H1 (cell line): ENCODE data around the gene CD99. TPM values are rescaled to one million over a fixed set of nuclear protein-coding genes. Genes with fewer than 3 reads are reported as not detected.

Experiments used
- CTCF ChIA-PET: fragments of 300-600 bp; sonication (Branson Sonifier 250); formaldehyde crosslinking; loops from one replicate; lab custom pipeline; 2021; ENCODE audit not compliant: partially characterized antibody; lab: Charles Lee
- POLR2A ChIA-PET: fragments of 300-600 bp; sonication (Branson Sonifier 250); formaldehyde crosslinking; loops from one replicate; lab custom pipeline; 2021; ENCODE audit warnings: inconsistent platforms; ENCODE audit not compliant: partially characterized antibody; lab: Charles Lee
- DNase-seq, 2 experiments: peaks; one replicate each; pipeline versions ENCODE4 v3.0.0 to v3.0.0-alpha.2; 2010 to 2022; ENCODE audit warnings: low spot score in 2 of 2, low read depth in 1 of 2, mixed read lengths in 1 of 2
- FAIRE-seq: peaks from 2 replicates; lab custom pipeline; 2011; peaks lifted over from hg19 to GRCh38; lab: Jason Lieb, UNC
- H2AFZ ChIP-seq: 2 replicates; pipeline ENCODE4 v1.8.1; 2012; ENCODE audit warnings: low read length, inconsistent platforms
- H2AK5ac ChIP-seq: 2 replicates; pipeline ENCODE4 v1.6.1; 2013; ENCODE audit warnings: low read depth, low read length
- H2BK120ac ChIP-seq: replicated peaks from 2 replicates; pipeline ENCODE3; 2013; ENCODE audit warnings: low read depth, low read length, inconsistent platforms
- H2BK12ac ChIP-seq: 2 replicates; pipeline ENCODE4 v1.6.1; 2013; ENCODE audit warnings: low read depth, low read length
- H2BK15ac ChIP-seq: 2 replicates; pipeline ENCODE4 v1.6.1; 2013; ENCODE audit warnings: low read length
- H2BK20ac ChIP-seq: 2 replicates; pipeline ENCODE4 v1.6.1; 2013; ENCODE audit warnings: low read length
- H2BK5ac ChIP-seq: 2 replicates; pipeline ENCODE4 v1.6.1; 2013; ENCODE audit warnings: low read depth, low read length
- H3K14ac ChIP-seq: 2 replicates; pipeline ENCODE4 v1.6.1; 2013; ENCODE audit warnings: inconsistent platforms; ENCODE audit not compliant: insufficient read length
- H3K18ac ChIP-seq: 2 replicates; pipeline ENCODE4 v1.6.1; 2013; ENCODE audit warnings: low read length; ENCODE audit errors: extremely low read depth
- H3K23ac ChIP-seq: 2 replicates; pipeline ENCODE4 v1.6.1; 2013; ENCODE audit warnings: inconsistent platforms; ENCODE audit not compliant: insufficient read length
- H3K23me2 ChIP-seq: 2 replicates; pipeline ENCODE4 v1.6.1; 2013; ENCODE audit warnings: low read depth, low read length
- H3K27ac ChIP-seq: 2 replicates; pipeline ENCODE4 v1.6.1; 2011; ENCODE audit warnings: low read depth, low read length, inconsistent platforms
- H3K27me3 ChIP-seq, 4 experiments: replicated peaks in 1 of 4; 1 replicate in 1 of 4; 2 replicates in 3 of 4; pipeline versions ENCODE4 v1.6.1 to v1.8.1; 2011 to 2013; ENCODE audit warnings: low read length in 3 of 4, mild to moderate bottlenecking in 3 of 4, inconsistent platforms in 2 of 4, mixed read lengths in 2 of 4, moderate library complexity in 1 of 4; ENCODE audit not compliant: control insufficient read depth in 3 of 4, insufficient read depth in 3 of 4; ENCODE audit errors: extremely low read depth in 1 of 4
- H3K36me3 ChIP-seq, 4 experiments: 2 replicates each; pipeline versions ENCODE4 v1.6.1 to v1.8.1; 2011 to 2013; ENCODE audit warnings: mild to moderate bottlenecking in 4 of 4, low read length in 3 of 4, moderate library complexity in 2 of 4, control low read depth in 1 of 4, inconsistent platforms in 1 of 4; ENCODE audit not compliant: insufficient read depth in 4 of 4, control insufficient read depth in 2 of 4
- H3K4ac ChIP-seq: replicated peaks from 2 replicates; pipeline ENCODE3; 2013; ENCODE audit warnings: low read length, low read depth, mixed read lengths, inconsistent platforms; ENCODE audit not compliant: insufficient read length
- H3K4me1 ChIP-seq, 4 experiments: replicated peaks in 1 of 4; 1 replicate in 1 of 4; 2 replicates in 3 of 4; pipeline versions ENCODE4 v1.6.1 to v1.8.1; 2011 to 2013; ENCODE audit warnings: low read length in 3 of 4, inconsistent platforms in 2 of 4, mixed read lengths in 1 of 4; ENCODE audit not compliant: insufficient read depth in 4 of 4, control insufficient read depth in 3 of 4
- H3K4me2 ChIP-seq, 2 experiments: 2 replicates each; pipeline versions ENCODE4 v1.6.1 to v1.8.1; 2011 to 2013; ENCODE audit warnings: low read depth in 2 of 2, low read length in 2 of 2, control low read depth in 1 of 2, inconsistent platforms in 1 of 2, mild to moderate bottlenecking in 1 of 2; ENCODE audit not compliant: insufficient read depth in 1 of 2
- H3K4me3 ChIP-seq, 4 experiments: fragments of 200-600, 300-600 bp in 1 of 4; sonication (generic), shearing (Covaris generic), sonication (Bioruptor Twin) in 1 of 4; 2 replicates each; pipeline versions ENCODE4 v1.5.1 to v1.8.1; 2011 to 2016; ENCODE audit warnings: low read length in 4 of 4, low read depth in 3 of 4, control low read depth in 2 of 4, inconsistent platforms in 2 of 4, mild to moderate bottlenecking in 2 of 4, mixed read lengths in 1 of 4, moderate library complexity in 1 of 4; ENCODE audit not compliant: insufficient read depth in 2 of 4; ENCODE audit errors: extremely low read depth in 1 of 4
- H3K56ac ChIP-seq: replicated peaks from 2 replicates; pipeline ENCODE3; 2013; ENCODE audit warnings: low read depth, mild to moderate bottlenecking, mixed read lengths, low read length, inconsistent platforms; ENCODE audit not compliant: insufficient read length
- H3K79me1 ChIP-seq: 2 replicates; pipeline ENCODE4 v1.6.1; 2013; ENCODE audit warnings: low read depth, low read length, control low read depth
- H3K79me2 ChIP-seq, 2 experiments: 2 replicates each; pipeline versions ENCODE4 v1.6.1 to v1.8.1; 2012 to 2013; ENCODE audit warnings: low read length in 2 of 2, mild to moderate bottlenecking in 2 of 2, inconsistent platforms in 1 of 2; ENCODE audit not compliant: insufficient read depth in 2 of 2, control insufficient read depth in 1 of 2
- H3K9ac ChIP-seq, 4 experiments: replicated peaks in 1 of 4; 1 replicate in 1 of 4; 2 replicates in 3 of 4; pipeline versions ENCODE4 v1.6.1 to v1.8.1; 2011 to 2013; ENCODE audit warnings: low read depth in 3 of 4, low read length in 3 of 4, control low read depth in 2 of 4, mild to moderate bottlenecking in 2 of 4, moderate library complexity in 2 of 4, inconsistent platforms in 1 of 4; ENCODE audit errors: extremely low read depth in 1 of 4
- H3K9me3 ChIP-seq, 2 experiments: 2 replicates each; pipeline versions ENCODE4 v1.6.1 to v1.8.1; 2012 to 2013; ENCODE audit warnings: mild to moderate bottlenecking in 2 of 2, moderate library complexity in 2 of 2, control low read depth in 1 of 2, inconsistent platforms in 1 of 2, low read depth in 1 of 2, low read length in 1 of 2, mixed read lengths in 1 of 2; ENCODE audit not compliant: insufficient read depth in 2 of 2
- H4K20me1 ChIP-seq, 2 experiments: replicated peaks in 1 of 2; 2 replicates each; pipeline versions ENCODE3 to v1.8.1; 2011 to 2013; ENCODE audit warnings: inconsistent platforms in 2 of 2, low read length in 2 of 2, mild to moderate bottlenecking in 1 of 2; ENCODE audit not compliant: insufficient read depth in 2 of 2, control insufficient read depth in 1 of 2
- H4K5ac ChIP-seq: 2 replicates; pipeline ENCODE4 v1.6.1; 2013; ENCODE audit warnings: low read length, low read depth, mixed read lengths, inconsistent platforms; ENCODE audit not compliant: insufficient read length
- H4K8ac ChIP-seq: 2 replicates; pipeline ENCODE4 v1.8.0; 2013; ENCODE audit warnings: mild to moderate bottlenecking, moderate library complexity, low read length, inconsistent platforms; ENCODE audit not compliant: insufficient read depth; ENCODE audit errors: extremely low read depth
- H4K91ac ChIP-seq: replicated peaks from 2 replicates; pipeline ENCODE3; 2013; ENCODE audit warnings: low read length, mixed read lengths, inconsistent platforms; ENCODE audit not compliant: insufficient read length
- CBX5 ChIP-seq: fragments of 300-800, 300-1000 bp; sonication (generic); IDR thresholded peaks from 2 replicates; pipeline ENCODE4 v1.7.1; 2016; ENCODE audit warnings: antibody characterized with exemption, low read length, low read depth
- CBX8 ChIP-seq: fragments of 300-800, 300-1000 bp; sonication (generic); IDR thresholded peaks from 2 replicates; pipeline ENCODE4 v1.7.1; 2016; ENCODE audit warnings: low read depth, low read length, borderline replicate concordance
- KDM5A ChIP-seq: fragments of 200-600 bp; IDR thresholded peaks from 2 replicates; pipeline ENCODE4 v1.7.1; 2012; ENCODE audit warnings: mild to moderate bottlenecking, low read length, inconsistent platforms, mixed read lengths
- RFX5 ChIP-seq: IDR thresholded peaks from 2 replicates; pipeline ENCODE4 v1.6.1; 2011; ENCODE audit warnings: low read depth, low read length, improper control_type of control experiment, borderline replicate concordance
- WGBS, 2 experiments: shearing (Covaris generic) in 1 of 2; methylation state at CpG; one replicate each; pipeline versions ENCODE4 v1.1.6 to v1.1.7; 2013 to 2015; ENCODE audit warnings: low lambda C conversion rate in 2 of 2, mixed read lengths in 2 of 2, inconsistent platforms in 1 of 2, low coverage in 1 of 2, missing lambda C conversion rate in 1 of 2; ENCODE audit not compliant: insufficient replicate concordance in 2 of 2, insufficient coverage in 1 of 2, insufficient read length in 1 of 2; ENCODE audit errors: extremely low coverage in 1 of 2, missing lambda C conversion rate in 1 of 2; 5-methylcytosine and 5-hydroxymethylcytosine counted together
- polyA plus RNA-seq, 7 experiments: library from polyadenylated mRNA; depleted of rRNA in 3 of 7; stranded (reverse) in 5 of 7; unstranded in 2 of 7; fragments of >200 nt in 5 of 7; fragments of 200-250 nt in 2 of 7; gene quantifications; 1 replicate in 5 of 7; 2 replicates in 1 of 7; 4 replicates in 1 of 7; pipeline versions ENCODE4 v1.2.1 to v1.2.3, GENCODE V29; 2011 to 2013; ENCODE audit warnings: missing spikeins in 2 of 7, mixed read lengths in 2 of 7
- total RNA-seq: library from RNA; stranded (reverse); fragmentation: NEBNext Ultra II Directional; extraction: Animal tissue kit (Norgen Biotek cat#: 25700); gene quantifications from 2 replicates; pipeline ENCODE4 v1.2.1, GENCODE V29; 2021

The CD99 gene
- total and polyA plus RNA-seq, 2 of the 8 experiments (the other 6 are each of a cell fraction or from before 2014, with no cell fraction given), result 30.1 to 47.8 TPM

GRCh38 chrX:2781226-2781571 lies 90.1 kb downstream of the CD99 start:
- POLR2A ChIA-PET, result no interaction called here
- H2BK120ac ChIP-seq, result no peak overlapping the region
- H2BK20ac ChIP-seq, result no peak overlapping the region
- H3K9ac ChIP-seq, result no peak overlapping the region
- H4K20me1 ChIP-seq, result no peaks in the 10 kb centered on the region
- no peak overlapping the region for H3K14ac ChIP-seq
- H4K91ac ChIP-seq, result no peak overlapping the region
- H2BK12ac ChIP-seq, result no peak overlapping the region
- no peak overlapping the region; the same call in 1 of the 2 replicates for H3K27ac ChIP-seq
- no peaks in the 10 kb centered on the region for H3K27me3 ChIP-seq
- peak overlapping the region; percentile 37 to 74; a peak in 3 of 4 replicates for H3K4me2 ChIP-seq
- no peaks in the 10 kb centered on the region for H3K79me2 ChIP-seq
- 42% methylated on average over 1 of the region's 1 CpG; no CpG with 5 or more reads in 1 of the 2 experiments for WGBS, 2 experiments
- H3K23ac ChIP-seq, result no peak overlapping the region
- no peak overlapping the region for H2AK5ac ChIP-seq
- H3K4me3 ChIP-seq, result peak overlapping the region in 1 of 4 experiments; percentile 15; a peak in 1 of 8 replicates
- no peak overlapping the region for H4K5ac ChIP-seq
- H3K4me1 ChIP-seq, result peaks cover 0 to 11% (median 7%) of the 10 kb centered on the region in 4 experiments; a peak in 4 of 7 replicates
- no peak overlapping the region for H3K4ac ChIP-seq
- TF ChIP-seq CBX8, result no peak
- no peak for TF ChIP-seq RFX5
- no peak for TF ChIP-seq KDM5A
- no peak for TF ChIP-seq CBX5
- H3K36me3 ChIP-seq, result no peaks in the 10 kb centered on the region
- H3K18ac ChIP-seq, result no peak overlapping the region
- no peak overlapping the region for H4K8ac ChIP-seq
- no peak overlapping the region for H2BK5ac ChIP-seq
- no peak overlapping the region for H2AFZ ChIP-seq
- H3K9me3 ChIP-seq, result no peaks in the 10 kb centered on the region
- FAIRE-seq, result no peak
- no peaks in the 10 kb centered on the region for H3K79me1 ChIP-seq
- H2BK15ac ChIP-seq, result no peak overlapping the region
- no peak overlapping the region for H3K56ac ChIP-seq
- DNase-seq, result no peak
- no peaks in the 10 kb centered on the region for H3K23me2 ChIP-seq
- CTCF ChIA-PET, result no interaction called here
